Head of caudate nucleus (tissue), 42 donors: ENCODE results near the gene CAPZB.

Source experiments
- DNase-seq, 42 donors: peaks; one replicate each; pipeline versions ENCODE4 v3.0.0 to v3.0.0-alpha.2; 2020 to 2021; ENCODE audit warnings: mixed read lengths in 7 of 42
- intact Hi-C: fragments of 100-400 bp; cut with DNase I; formaldehyde crosslinking; loops from one replicate; pipeline ENCODE4 v1.15.0; 2022

CAPZB gene

GRCh38 chr1:19457607-19458006, 27.7 kb downstream of the CAPZB start:
- intact Hi-C loops: no loop called here
- DNase-seq: no peak

DNA sequence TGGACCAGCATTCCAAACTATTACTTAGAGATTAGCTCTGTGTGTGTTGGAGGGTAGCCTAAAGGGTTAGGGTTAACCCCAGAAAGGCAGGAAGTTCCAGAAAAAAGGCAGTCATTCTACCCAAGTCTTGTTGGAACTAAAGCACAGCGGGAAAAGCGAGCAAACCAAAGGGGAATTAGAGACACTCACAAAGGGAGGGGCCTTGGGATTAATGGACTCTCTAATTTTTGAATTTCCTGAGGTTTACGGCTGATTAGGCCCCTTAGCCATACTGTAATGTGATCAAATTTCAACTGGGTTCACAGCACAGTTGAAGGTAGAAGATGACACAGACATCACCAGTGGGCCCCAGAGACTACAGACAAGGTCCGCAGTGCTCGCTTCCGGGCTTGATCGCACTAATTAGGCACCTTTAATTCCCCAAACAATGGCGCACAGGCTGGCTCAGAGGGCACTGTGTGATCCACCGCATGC, 28.3 kb downstream of the CAPZB start:
- no peak for DNase-seq
- intact Hi-C loops: no loop called here

DNA sequence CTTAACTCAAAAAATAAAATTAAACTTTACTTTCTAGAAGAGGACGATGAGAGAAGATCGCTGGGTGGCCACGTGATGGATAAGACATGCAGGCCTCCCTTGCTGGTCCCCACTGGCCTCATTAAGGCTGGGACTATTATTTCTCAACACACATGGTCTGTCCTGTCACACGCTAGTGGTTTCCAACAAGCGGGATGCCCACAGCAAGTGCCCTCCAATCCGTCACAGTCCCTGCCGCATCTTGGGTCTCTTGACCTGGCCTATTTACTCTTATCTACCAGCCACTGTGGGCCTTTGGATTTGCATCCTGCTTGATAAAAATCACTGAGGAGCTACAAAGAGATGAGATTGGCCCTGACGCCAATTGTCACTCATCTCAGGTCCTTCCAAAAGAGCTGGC, 30.0 kb downstream of the CAPZB start:
- intact Hi-C loops: no loop called here
- no peak for DNase-seq

GRCh38 chr1:19454265-19455146, 30.8 kb downstream of the CAPZB start:
- intact Hi-C loops: no loop called here
- DNase-seq: peak in 6 of 42 donors; percentile 33 to 56 (median 43)

DNA sequence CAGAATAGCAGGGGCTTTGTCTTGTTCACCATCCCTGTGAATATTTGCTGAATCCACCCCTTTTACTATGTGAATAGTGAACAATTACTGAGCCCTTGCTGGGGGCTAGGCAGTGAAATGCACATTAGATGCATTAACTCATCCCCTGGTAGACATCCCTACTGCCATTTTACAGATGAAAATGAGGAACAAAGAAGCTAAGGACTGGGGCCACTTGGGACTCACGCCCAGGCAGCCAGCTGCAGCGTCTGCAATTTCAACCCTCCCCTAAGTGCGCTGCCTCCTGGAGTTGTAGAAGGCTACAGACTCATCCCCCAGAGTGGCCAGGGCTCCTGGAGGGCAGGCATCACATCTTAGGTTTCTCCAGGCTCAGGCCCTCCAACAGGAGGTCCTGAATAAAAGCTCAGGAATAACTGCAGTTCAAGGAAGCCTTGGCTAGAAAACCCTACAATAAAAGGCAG, 31.6 kb downstream of the CAPZB start:
- DNase-seq: peak in 17 of 42 donors; percentile 40 to 78 (median 63)
- intact Hi-C loops: no loop called here

- intact Hi-C loops: no loop called here
Observed at GRCh38 chr1:19452221-19452663, 33.1 kb downstream of the CAPZB start.

GRCh38 chr1:19450811-19451515, 34.4 kb downstream of the CAPZB start:
- intact Hi-C loops: no loop called here
- DNase-seq: peak in 1 of 42 donors; percentile 45

More at GRCh38 chr1:19452221-19452663, 33.1 kb downstream of the CAPZB start:
- no peak for DNase-seq

DNA sequence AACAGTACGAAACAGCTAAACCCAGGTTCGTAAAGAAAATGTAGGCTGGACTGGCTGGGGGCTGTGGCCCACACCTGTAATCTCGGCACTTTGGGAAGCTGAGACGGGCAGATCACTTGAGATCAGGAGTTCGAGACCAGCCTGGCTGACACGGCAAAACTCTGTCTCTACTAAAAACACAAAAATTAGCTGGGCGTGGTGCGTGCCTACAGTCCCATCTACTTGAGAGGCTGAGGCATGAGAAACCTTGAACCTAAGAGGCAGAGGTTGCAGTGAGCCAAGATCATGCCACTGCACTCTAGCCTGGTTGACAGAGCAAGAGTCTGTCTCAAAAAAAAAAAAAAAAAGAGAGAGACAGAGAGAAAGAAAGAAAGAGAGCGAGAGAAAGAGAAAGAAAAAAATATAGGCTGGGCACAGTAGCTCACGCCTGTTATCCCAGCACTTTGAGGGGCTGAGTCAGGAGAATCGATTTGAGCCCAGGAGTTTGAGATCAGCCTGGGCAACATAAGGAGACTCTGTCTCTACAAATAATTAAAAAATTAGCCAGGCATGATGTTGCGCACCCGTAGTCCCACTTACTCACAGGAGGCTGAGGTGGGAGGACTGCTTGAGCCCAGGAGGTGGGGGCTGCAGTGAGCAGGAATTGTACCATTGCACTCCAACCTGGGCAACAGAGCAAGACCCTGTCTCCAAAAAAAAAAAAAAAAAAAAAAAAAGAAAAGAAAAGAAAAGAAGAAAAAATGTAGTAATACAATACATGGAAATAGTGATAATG, 35.7 kb downstream of the CAPZB start:
- intact Hi-C loops: no loop called here
- DNase-seq: no peak

GRCh38 chr1:19448491-19449439, 36.6 kb downstream of the CAPZB start:
- DNase-seq: peak in 10 of 42 donors; percentile 31 to 59 (median 44)
- intact Hi-C loops: no loop called here

- intact Hi-C loops: no loop called here
Observed at GRCh38 chr1:19447550-19447949, 37.8 kb downstream of the CAPZB start.

DNA sequence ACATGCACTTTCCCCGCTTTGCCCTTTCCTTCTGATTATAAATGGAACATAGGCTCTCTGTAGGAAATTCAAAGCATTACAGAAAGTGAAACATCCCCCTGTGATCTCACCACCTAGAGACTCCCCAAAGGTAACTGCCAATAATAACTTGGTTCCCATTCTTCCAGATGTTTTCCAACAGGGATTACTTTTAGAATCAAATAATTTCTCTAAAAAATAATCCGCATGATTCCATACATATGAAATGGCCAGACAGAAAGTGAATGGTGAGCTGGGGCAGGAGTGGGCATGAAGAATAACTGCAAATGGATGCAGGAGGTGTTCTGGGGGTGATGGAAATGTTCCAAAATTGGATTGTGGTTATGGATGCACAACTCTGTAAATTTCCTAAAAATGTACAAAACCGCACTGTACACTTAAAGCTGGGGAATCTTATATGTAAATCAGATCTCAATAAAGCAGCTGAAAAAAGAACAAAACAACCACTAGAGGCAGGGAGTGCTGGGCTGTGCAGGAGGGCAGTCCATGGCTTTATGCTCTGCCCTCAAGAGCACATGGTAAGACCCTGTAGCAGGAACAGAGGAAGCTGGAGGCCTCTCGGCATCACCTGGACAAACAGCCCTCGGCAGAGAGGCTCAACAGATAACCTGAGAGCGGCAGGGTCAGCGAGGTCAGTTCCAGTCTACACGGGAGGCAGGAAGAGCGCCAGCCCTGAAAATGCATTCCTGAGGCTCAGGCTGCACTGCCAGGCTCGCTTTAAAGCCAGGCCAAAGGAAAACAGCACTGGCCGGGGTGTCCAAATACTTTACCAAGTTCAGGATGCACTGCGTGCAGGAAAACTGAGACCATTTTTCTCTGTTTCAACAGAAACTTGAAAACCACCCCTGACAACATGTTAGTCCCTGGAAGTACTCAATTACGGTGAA, 39.7 kb downstream of the CAPZB start:
- intact Hi-C loops: no loop called here
- DNase-seq: peak in 1 of 42 donors; percentile 14

More at GRCh38 chr1:19447550-19447949, 37.8 kb downstream of the CAPZB start:
- no peak for DNase-seq

- intact Hi-C loops: no loop called here
- DNase-seq: no peak
Observed at GRCh38 chr1:19444296-19445021, 40.9 kb downstream of the CAPZB start.

DNA sequence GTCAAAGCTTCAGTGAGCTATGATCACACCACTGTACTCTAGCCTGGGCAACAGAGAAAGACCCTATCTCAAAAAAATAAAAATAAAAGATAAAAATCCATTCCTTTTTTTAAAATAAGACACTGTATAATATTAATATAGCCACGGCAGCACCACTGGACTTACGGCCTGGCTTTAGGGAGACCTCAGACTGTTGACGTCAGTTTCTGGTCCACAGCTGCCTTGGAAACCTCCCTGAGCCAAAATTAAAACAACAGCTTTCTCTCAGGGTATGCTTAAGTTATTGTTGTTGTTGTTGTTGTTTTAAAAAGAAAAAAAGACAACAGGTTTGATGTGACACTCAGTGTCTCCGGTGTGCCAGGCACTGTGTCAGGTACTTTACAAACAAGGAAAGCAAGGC, 42.0 kb downstream of the CAPZB start:
- intact Hi-C loops: no loop called here
- no peak for DNase-seq

DNA sequence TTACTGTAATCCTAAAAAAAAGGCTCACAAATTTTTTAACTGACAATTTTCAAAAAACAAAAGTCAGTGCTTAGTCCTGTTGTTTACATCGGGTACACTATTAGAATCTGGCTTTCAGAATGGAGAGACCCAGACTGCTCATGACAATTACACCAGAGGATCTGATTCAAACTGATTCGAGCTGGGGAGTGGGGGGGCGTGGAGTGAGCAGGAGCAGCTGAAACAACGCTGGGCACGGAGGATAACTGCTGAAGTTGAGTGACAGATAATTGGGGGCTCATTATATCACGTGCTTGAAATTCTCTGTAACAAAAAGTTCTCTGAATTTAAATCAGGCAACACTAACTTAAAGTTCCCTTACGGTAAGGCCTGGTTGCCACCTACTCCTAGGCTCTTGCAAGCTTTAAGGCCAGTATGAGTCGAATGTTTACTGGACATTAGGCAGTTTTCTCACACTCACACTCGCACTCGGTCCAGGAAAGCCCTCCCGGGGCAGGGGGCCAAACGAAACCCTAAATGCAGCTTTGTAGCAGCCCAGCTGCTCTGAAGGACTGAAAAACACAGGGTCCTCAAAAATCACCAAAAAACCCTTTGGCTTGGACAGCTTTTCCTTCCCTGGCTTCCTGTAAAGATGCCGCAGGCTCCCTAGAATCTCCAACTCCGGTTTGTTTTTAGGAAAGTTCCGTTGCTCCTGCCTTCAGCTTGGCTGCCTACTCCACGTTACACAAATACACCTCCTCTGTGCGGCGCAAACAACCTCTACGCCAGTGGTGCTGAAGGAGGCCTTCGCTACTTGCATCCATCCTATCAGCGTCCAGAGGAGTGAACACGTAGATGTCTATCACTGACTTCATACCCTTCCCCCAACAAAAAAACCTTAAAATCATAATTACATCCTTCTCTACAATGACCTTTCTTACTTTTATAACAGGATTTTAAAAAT, 42.9 kb downstream of the CAPZB start:
- intact Hi-C loops: no loop called here
- peak in 1 of 42 donors; percentile 41 for DNase-seq
